ENCODE results near the gene CD2. TPM values are rescaled to one million over a fixed set of nuclear protein-coding genes. Genes with fewer than 3 reads are reported as not detected.
"Not testable (repeated sequence)": the region's sequence is repeated elsewhere in the genome, so short reads cannot be mapped to it uniquely, and the experiment has no call there.

CD2 gene
- total RNA-seq, 1 donor from 2014 or later = 168 TPM

- intact Hi-C loops (cut with micrococcal nuclease) = not testable (repeated sequence)
Observed at GRCh38 chr1:116756092-116756491, 1.9 kb downstream of the CD2 start.

GRCh38 chr1:116758456-116758815 lies 4.2 kb downstream of the CD2 start:
- intact Hi-C loops (cut with micrococcal nuclease) = not testable (repeated sequence)

GRCh38 chr1:116759636-116760035 lies 5.4 kb downstream of the CD2 start:
- intact Hi-C loops (cut with micrococcal nuclease) = loop anchor here (5.0 to 10.0 kb wide), 2 partner anchors 187 to 385 kb away; partner anchors contain the start of genes ATP1A1 and CD58

GRCh38 chr1:116760487-116760886 lies 6.3 kb downstream of the CD2 start:
- intact Hi-C loops (cut with micrococcal nuclease) = loop anchor here (5.0 to 10.0 kb wide), 2 partner anchors 188 to 386 kb away; partner anchors contain the start of genes ATP1A1 and CD58

GRCh38 chr1:116760996-116761665 lies 6.9 kb downstream of the CD2 start:
- intact Hi-C loops (cut with micrococcal nuclease) = loop anchor here (5.0 to 10.0 kb wide), 2 partner anchors 189 to 386 kb away; partner anchors contain the start of genes ATP1A1 and CD58

GRCh38 chr1:116762281-116762680 lies 8.1 kb downstream of the CD2 start:
- intact Hi-C loops (cut with micrococcal nuclease) = loop anchor here (2.0 to 10.0 kb wide), 3 partner anchors 55 to 387 kb away; partner anchors contain the start of genes ATP1A1 and CD58

- intact Hi-C loops (cut with micrococcal nuclease) = loop anchor here (1.0 to 10.0 kb wide), 6 partner anchors 8 to 388 kb away; partner anchors contain the start of genes ATP1A1, CD2, CD58 and TTF2
Observed at GRCh38 chr1:116762781-116763115, 8.5 kb downstream of the CD2 start.

- intact Hi-C loops (cut with micrococcal nuclease) = loop anchor here (1.0 to 10.0 kb wide), 6 partner anchors 9 to 388 kb away; partner anchors contain the start of genes ATP1A1, CD2, CD58 and TTF2
Observed at GRCh38 chr1:116763116-116763786, 9.0 kb downstream of the CD2 start.

GRCh38 chr1:116763787-116764465 lies 9.7 kb downstream of the CD2 start:
- intact Hi-C loops (cut with micrococcal nuclease) = loop anchor here (1.0 to 10.0 kb wide), 8 partner anchors 10 to 901 kb away; partner anchors contain the start of genes ATP1A1, CD2, CD58 and TTF2

- intact Hi-C loops (cut with micrococcal nuclease) = loop anchor here (2.0 to 10.0 kb wide), 4 partner anchors 114 to 900 kb away; partner anchors contain the start of genes ATP1A1 and CD58
Observed at GRCh38 chr1:116764466-116764898, 10.3 kb downstream of the CD2 start.

GRCh38 chr1:116764906-116765862 lies 11.0 kb downstream of the CD2 start:
- intact Hi-C loops (cut with micrococcal nuclease) = loop anchor here (2.0 to 10.0 kb wide), 4 partner anchors 114 to 900 kb away; partner anchors contain the start of genes ATP1A1 and CD58

- intact Hi-C loops (cut with micrococcal nuclease) = loop anchor here (2.0 to 10.0 kb wide), 3 partner anchors 113 to 899 kb away; partner anchors contain the start of gene ATP1A1
Observed at GRCh38 chr1:116765962-116766361, 11.7 kb downstream of the CD2 start.

- intact Hi-C loops (cut with micrococcal nuclease) = loop anchor here (10.0 kb wide), 1 partner anchor 392 kb away; the partner anchor contains the start of gene ATP1A1
Observed at GRCh38 chr1:116766616-116767469, 12.6 kb downstream of the CD2 start.

- intact Hi-C loops (cut with micrococcal nuclease) = loop anchor here (2.0 to 10.0 kb wide), 4 partner anchors 13 to 393 kb away; partner anchors contain the start of genes ATP1A1 and CD2
Observed at GRCh38 chr1:116767782-116768382, 13.7 kb downstream of the CD2 start.

- intact Hi-C loops (cut with micrococcal nuclease) = loop anchor here (1.0 to 10.0 kb wide), 7 partner anchors 14 to 394 kb away; partner anchors contain the start of genes ATP1A1, CD2 and TTF2
Observed at GRCh38 chr1:116768416-116769103, 14.3 kb downstream of the CD2 start.

GRCh38 chr1:116769104-116769452 lies 14.8 kb downstream of the CD2 start:
- intact Hi-C loops (cut with micrococcal nuclease) = loop anchor here (1.0 to 10.0 kb wide), 7 partner anchors 14 to 394 kb away; partner anchors contain the start of genes ATP1A1, CD2 and TTF2

GRCh38 chr1:116769561-116769977 lies 15.3 kb downstream of the CD2 start:
- intact Hi-C loops (cut with micrococcal nuclease) = loop anchor here (1.0 to 10.0 kb wide), 7 partner anchors 15 to 395 kb away; partner anchors contain the start of genes ATP1A1, CD2 and TTF2

- intact Hi-C loops (cut with micrococcal nuclease) = loop anchor here (1.0 to 10.0 kb wide), 7 partner anchors 15 to 395 kb away; partner anchors contain the start of genes ATP1A1, CD2 and TTF2
Observed at GRCh38 chr1:116769994-116770393, 15.8 kb downstream of the CD2 start.

Data from T-helper 2 cell treated with Interferon-gamma antibody and Interleukin-4, amounts not matched to agents 100 ng/mL and 5 ng/mL, for 36 hours (primary cell).